HG03060 (cell line): ENCODE measurements around the gene RECK.
A peak's percentile ranks its signal among the peaks of the same experiment; 100 is the strongest.
"Not testable (repeated sequence)": the region's sequence is repeated elsewhere in the genome, so short reads cannot be mapped to it uniquely, and the experiment has no call there.

Experiments used
- ATAC-seq: cut with Tn5 transposase; IDR thresholded peaks from one replicate; pipeline ENCODE4 v1.9.1; 2021; ENCODE audit warnings: low read depth, moderate number of reproducible peaks; ENCODE audit not compliant: unreplicated experiment

Gene RECK

DNA sequence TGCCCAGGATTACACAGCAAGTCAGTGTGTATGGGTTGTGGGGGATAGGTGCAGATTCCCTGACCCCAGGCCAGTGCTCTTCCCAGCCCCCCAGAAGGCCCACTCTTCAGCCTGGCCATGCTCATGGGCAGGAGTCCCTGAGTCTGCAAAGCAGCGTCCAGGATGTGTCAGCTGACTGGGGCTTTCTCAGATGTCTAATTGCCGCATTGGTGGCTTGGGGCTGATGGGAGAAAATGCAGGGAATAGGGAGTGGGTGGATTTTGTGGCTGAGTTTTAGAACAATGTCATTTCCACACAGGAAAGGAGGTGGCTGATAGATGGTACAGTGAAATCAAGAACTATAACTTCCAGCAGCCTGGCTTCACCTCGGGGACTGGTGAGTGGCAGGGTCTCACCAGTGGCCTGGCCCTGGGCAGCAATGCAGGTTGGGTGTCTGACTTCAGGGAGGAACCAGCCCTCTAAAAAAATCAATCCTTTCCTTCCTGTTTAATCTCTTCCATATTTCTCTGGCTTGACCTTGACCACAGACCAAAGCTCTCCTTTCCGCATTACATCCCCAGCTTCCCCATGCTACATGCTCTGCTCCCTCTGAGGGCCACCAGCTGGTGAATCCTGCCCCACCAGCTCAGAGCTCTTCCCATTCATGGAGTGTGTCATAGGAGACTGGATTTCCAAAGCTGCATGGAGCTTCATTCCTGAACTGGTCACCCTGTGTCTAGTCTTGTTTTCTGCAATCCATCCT, 114.0 kb downstream of the RECK start:
- no peak for ATAC-seq

DNA sequence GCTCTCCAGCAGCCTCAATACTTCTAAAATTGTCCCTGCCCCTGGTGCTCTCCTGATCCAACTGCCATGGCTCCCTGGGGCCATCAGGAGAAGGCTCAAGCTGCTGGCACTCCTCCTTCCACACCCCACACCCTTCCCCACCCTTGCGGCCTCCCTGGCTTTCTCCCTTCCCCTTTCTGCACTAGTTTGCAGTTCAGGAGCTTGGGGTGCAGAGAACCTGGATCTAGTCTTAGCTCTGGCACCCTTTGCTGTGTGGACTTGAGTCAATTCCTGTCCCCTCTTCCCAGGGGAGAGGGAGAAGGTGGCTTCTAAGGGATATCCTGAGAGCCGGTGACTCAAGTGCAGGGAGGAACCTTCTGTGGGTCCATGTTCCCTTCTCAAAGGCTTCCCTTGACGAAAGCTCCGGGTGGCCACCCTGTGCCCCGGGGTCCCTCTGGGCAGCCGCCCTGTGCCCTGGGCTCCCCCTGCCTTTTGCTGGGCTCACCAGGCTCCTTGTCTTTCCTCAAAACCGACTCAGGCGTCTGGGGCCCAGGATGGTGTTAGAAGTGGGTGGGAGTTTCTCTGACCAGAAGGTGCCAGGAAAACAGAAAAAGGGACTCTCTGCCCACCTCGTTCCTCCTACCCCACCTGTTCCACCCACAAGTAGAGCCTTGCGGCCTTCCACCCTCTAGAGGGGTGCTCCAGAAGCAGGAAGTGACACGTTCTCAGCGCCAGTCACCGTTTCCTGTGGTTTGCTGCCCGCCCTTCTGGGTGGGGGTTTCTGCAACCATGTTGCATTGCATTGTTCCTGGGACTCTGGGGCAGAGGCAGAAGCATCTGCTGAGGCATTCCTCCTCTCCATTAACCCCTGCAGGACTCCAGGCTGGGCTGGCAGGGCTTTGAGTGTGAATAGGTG, 114.8 kb downstream of the RECK start:
- ATAC-seq: peak; percentile 51

GRCh38 chr9:36152741-36153438, 116.2 kb downstream of the RECK start:
- no peak for ATAC-seq

DNA sequence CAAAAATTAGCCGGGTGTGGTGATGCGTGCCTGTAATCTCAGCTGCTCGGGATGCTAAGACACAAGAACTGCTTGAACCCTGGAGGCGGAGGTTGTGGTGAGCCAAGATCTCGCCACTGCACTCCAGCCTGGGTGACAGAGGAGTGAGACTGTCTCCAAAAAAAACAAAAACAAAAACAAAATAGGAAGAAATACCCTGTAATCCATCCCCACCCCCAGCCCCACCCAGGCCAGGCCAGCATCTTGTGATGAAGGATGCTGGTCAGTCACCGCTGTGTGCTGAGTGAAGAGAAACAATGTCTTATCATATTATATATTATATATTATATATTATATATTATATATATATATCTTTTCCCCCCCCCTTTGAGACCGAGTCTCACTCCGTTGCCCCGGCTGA, 117.0 kb downstream of the RECK start:
- no peak for ATAC-seq

DNA sequence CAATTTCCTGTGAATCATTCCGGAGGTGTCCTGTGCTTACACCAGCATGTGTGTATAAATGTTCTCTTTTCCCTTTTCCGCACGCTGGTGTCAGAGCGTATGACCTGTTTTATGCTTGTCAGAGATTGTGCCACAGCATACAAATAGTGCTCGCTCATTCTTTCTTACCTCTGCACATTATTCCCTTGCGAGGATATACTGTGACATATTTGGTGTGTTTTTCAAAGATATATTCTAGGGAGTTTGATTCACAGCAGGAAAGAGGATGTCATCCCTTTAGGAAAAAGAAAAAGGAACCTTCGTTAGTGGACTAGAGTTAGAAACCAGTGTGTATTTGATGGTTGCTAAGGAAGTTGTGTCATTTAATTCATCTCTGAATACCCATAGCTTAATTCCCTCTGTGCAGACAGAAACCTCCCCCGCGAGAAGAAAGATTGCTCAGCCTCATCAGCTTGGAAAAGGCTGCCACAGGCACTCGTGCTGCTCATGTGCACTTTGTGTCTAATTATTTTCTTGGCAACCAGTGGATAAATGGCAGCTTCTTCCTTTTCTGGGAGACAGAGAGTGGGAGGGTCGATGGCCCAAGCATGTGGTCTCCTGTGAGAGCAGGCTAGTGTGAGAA, 117.7 kb downstream of the RECK start:
- no peak for ATAC-seq

GRCh38 chr9:36156116-36156515, 119.4 kb downstream of the RECK start:
- ATAC-seq: no peak

GRCh38 chr9:36158122-36158521, 121.4 kb downstream of the RECK start:
- no peak for ATAC-seq

DNA sequence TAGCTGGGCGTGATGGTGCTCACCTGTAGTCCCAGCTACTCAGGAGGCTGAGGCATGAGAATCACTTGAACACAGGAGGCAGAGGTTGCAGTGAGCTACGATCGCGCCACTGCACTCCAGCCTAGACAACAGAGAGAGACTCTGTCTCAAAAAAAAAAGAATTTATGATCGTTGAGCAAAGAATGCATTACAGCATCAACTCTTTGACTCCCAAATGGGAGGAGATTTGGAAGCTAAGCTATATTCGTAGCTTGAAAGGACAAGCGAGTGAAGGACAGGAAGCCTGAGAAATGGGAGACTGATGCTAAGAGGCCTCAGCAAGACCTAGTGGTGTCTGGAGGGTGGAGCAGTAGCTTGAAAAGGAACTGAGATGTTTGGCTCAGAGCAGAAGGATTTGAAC, 122.2 kb downstream of the RECK start:
- ATAC-seq: no peak

DNA sequence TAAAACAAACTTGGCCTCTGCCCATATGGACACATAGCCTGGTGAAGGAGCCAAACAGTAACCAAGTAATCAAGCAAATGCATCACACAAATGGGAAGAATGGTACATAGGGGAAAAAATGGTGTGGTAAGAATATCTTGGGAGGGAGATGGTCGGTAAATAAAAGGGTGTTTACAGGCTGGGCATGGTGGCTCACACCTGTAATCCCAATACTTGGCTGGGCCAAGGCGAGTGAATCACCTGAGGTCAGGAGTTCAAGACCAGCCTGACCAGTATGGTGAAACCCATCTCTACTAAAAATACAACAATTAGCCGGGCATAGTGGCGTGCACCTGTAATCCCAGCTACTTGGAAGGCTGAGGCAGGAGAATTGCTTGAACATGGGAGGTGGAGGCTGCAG, 122.8 kb downstream of the RECK start:
- ATAC-seq: not testable (repeated sequence)

- ATAC-seq: not testable (repeated sequence)
These were observed 123.4 kb downstream of the RECK start for GRCh38 chr9:36160126-36160525.

GRCh38 chr9:36161187-36161586, 124.5 kb downstream of the RECK start:
- ATAC-seq: no peak

- no peak for ATAC-seq
These were observed 125.6 kb downstream of the RECK start for GRCh38 chr9:36162211-36162738.

GRCh38 chr9:36163049-36163785, 126.5 kb downstream of the RECK start:
- ATAC-seq: no peak

- ATAC-seq: no peak
These were observed 127.1 kb downstream of the RECK start for GRCh38 chr9:36163786-36164170.

- ATAC-seq: no peak
These were observed 127.7 kb downstream of the RECK start for GRCh38 chr9:36164372-36164771.

GRCh38 chr9:36164989-36165388, 128.3 kb downstream of the RECK start:
- ATAC-seq: no peak

GRCh38 chr9:36165826-36166167, 129.1 kb downstream of the RECK start:
- ATAC-seq: no peak

- ATAC-seq: no peak
These were observed 129.6 kb downstream of the RECK start for GRCh38 chr9:36166168-36166927.

GRCh38 chr9:36169166-36169565, 132.5 kb downstream of the RECK start, which contains the start of gene CCIN:
CCIN (plus strand) TSS chr9:36169388; CDS start chr9:36169503, 115 bp downstream.
- no peak for ATAC-seq
